ENCODE data around the gene NTM.

The NTM gene

GRCh38 chr11:131549770-131550169, 179.4 kb downstream of the NTM start:
- DNase-seq (ENCODE audit: low read depth) = no peak

GRCh38 chr11:131560287-131560686, 189.9 kb downstream of the NTM start:
- DNase-seq (ENCODE audit: low read depth) = no peak

GRCh38 chr11:131561501-131561900, 191.1 kb downstream of the NTM start:
- no peak for DNase-seq (ENCODE audit: low read depth)

GRCh38 chr11:131561972-131562371, 191.6 kb downstream of the NTM start:
- no peak for DNase-seq (ENCODE audit: low read depth)

GRCh38 chr11:131568318-131568717, 197.9 kb downstream of the NTM start:
- no peak for DNase-seq (ENCODE audit: low read depth)

- DNase-seq (ENCODE audit: low read depth) = no peak
Measured at GRCh38 chr11:131571571-131571970, 201.2 kb downstream of the NTM start.

- DNase-seq (ENCODE audit: low read depth) = no peak
Measured at GRCh38 chr11:131572423-131572822, 202.0 kb downstream of the NTM start.

GRCh38 chr11:131579932-131580387, 209.5 kb downstream of the NTM start:
- no peak for DNase-seq (ENCODE audit: low read depth)

GRCh38 chr11:131580476-131580875, 210.1 kb downstream of the NTM start:
- no peak for DNase-seq (ENCODE audit: low read depth)

- no peak for DNase-seq (ENCODE audit: low read depth)
Measured at GRCh38 chr11:131581046-131581445, 210.6 kb downstream of the NTM start.

GRCh38 chr11:131582021-131582525, 211.7 kb downstream of the NTM start:
- no peak for DNase-seq (ENCODE audit: low read depth)

GRCh38 chr11:131583421-131583820, 213.0 kb downstream of the NTM start:
- DNase-seq (ENCODE audit: low read depth) = no peak

- no peak for DNase-seq (ENCODE audit: low read depth)
Measured at GRCh38 chr11:131583938-131584337, 213.5 kb downstream of the NTM start.

- no peak for DNase-seq (ENCODE audit: low read depth)
Measured at GRCh38 chr11:131584785-131585592, 214.6 kb downstream of the NTM start.

- DNase-seq (ENCODE audit: low read depth) = no peak
Measured at GRCh38 chr11:131588057-131588456, 217.6 kb downstream of the NTM start.

- no peak for DNase-seq (ENCODE audit: low read depth)
Measured at GRCh38 chr11:131591051-131591461, 220.6 kb downstream of the NTM start.

- DNase-seq (ENCODE audit: low read depth) = no peak
Measured at GRCh38 chr11:131592152-131592551, 221.7 kb downstream of the NTM start.

- DNase-seq (ENCODE audit: low read depth) = no peak
Measured at GRCh38 chr11:131592734-131593133, 222.3 kb downstream of the NTM start.

- DNase-seq (ENCODE audit: low read depth) = no peak
Measured at GRCh38 chr11:131593301-131593700, 222.9 kb downstream of the NTM start.

GRCh38 chr11:131595797-131596196, 225.4 kb downstream of the NTM start:
- no peak for DNase-seq (ENCODE audit: low read depth)

GRCh38 chr11:131597890-131598289, 227.5 kb downstream of the NTM start:
- no peak for DNase-seq (ENCODE audit: low read depth)

- no peak for DNase-seq (ENCODE audit: low read depth)
Measured at GRCh38 chr11:131598305-131598704, 227.9 kb downstream of the NTM start.

- no peak for DNase-seq (ENCODE audit: low read depth)
Measured at GRCh38 chr11:131599285-131599684, 228.9 kb downstream of the NTM start.

GRCh38 chr11:131600628-131601027, 230.2 kb downstream of the NTM start:
- no peak for DNase-seq (ENCODE audit: low read depth)

Measured in stimulated activated CD8-positive, alpha-beta memory T cell treated with anti-CD3 and anti-CD28 coated beads, Interleukin-12 subunit alpha, Interleukin-12 subunit beta, amount 100 ng/mL, for 4 hours (primary cell).